PC-3 (cell line): ENCODE data around the gene OR1D5.

Experiments
- EZH2 ChIP-seq: fragments of 300-600 bp; sonication (generic); IDR thresholded peaks from one replicate; pipeline ENCODE4 v1.6.1; 2017; ENCODE audit warnings: antibody characterized with exemption, mild to moderate bottlenecking, low read length; ENCODE audit not compliant: unreplicated experiment
- EZH2phosphoT487 ChIP-seq: fragments of 300-600 bp; sonication (generic); IDR thresholded peaks from 2 replicates; pipeline ENCODE4 v1.6.1; 2018; ENCODE audit warnings: mild to moderate bottlenecking, antibody characterized with exemption, low read length, borderline replicate concordance
- TF ChIP-seq, protein P1 (sequence below): fragments of 300-600 bp; sonication (generic); conservative IDR thresholded peaks from 2 replicates; pipeline ENCODE4 v1.5.1; 2017; ENCODE audit warnings: antibody characterized with exemption, low read depth, mild to moderate bottlenecking, low read length

DNA sequence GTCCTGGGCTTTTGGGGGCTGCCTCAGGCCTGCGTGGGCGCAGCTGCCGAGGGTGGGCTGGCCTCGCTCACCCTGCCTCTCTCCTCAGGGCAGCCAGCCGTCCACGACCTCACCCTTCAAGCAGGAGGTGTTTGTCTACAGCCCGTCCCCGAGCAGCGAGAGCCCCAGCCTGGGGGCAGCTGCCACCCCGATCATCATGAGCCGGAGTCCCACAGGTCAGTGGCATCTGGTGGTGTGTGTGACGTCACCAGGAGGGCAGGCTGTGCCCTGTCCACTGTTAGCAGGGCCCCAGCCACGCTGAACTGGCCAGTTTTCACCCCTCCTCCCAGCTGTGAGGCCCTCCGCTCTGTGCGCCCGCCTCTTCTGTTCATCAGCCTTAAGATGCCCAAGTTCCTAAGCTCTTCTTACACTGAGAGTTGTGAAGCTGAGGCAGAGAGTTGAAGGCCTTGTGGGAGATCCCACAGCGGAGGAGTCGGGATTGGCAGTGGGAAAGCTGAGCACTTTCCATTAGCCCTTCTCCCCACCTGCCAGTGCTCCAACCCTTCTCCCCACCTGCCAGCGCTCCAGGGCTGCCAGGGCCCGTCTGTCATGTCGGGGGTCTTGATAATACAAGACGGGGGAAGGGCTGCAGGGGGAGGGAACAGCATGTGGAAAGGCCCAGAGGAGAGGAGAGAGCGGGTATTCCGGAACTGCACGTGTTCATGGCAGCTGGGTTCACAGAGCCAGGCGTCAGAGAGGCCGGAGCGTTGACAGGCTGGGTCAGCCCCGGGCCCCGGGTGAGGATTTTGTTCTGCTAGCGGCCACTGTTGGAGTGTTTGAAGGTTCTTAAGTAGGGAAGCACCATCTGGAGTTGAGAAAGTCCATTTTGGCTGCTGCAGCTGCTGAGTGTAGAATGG lies 36.3 kb downstream of the OR1D5 start:
- TF ChIP-seq EZH2 (no peak), EZH2phosphoT487 (no peak)
- TF ChIP-seq, protein P1, sequence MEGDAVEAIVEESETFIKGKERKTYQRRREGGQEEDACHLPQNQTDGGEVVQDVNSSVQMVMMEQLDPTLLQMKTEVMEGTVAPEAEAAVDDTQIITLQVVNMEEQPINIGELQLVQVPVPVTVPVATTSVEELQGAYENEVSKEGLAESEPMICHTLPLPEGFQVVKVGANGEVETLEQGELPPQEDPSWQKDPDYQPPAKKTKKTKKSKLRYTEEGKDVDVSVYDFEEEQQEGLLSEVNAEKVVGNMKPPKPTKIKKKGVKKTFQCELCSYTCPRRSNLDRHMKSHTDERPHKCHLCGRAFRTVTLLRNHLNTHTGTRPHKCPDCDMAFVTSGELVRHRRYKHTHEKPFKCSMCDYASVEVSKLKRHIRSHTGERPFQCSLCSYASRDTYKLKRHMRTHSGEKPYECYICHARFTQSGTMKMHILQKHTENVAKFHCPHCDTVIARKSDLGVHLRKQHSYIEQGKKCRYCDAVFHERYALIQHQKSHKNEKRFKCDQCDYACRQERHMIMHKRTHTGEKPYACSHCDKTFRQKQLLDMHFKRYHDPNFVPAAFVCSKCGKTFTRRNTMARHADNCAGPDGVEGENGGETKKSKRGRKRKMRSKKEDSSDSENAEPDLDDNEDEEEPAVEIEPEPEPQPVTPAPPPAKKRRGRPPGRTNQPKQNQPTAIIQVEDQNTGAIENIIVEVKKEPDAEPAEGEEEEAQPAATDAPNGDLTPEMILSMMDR: no peak
